T-helper 2 cell treated with Interferon-gamma antibody and Interleukin-4, amounts not matched to agents 5 μg/mL and 100 μg/mL, for 36 hours (primary cell): Measurements from ENCODE around the gene NRIP3.

Experiments used
- DNase-seq: peaks from one replicate; pipeline ENCODE4 v3.0.0; 2021; ENCODE audit warnings: low spot score
- H3K27ac Mint-ChIP-seq: one replicate; pipeline ENCODE4 v1.8.0; 2021; ENCODE audit warnings: mild to moderate bottlenecking, mixed read lengths
- H3K27me3 Mint-ChIP-seq: one replicate; pipeline ENCODE4 v1.8.0; 2021; ENCODE audit warnings: low read depth, mixed read lengths
- H3K36me3 Mint-ChIP-seq: one replicate; pipeline ENCODE4 v1.8.0; 2021; ENCODE audit warnings: low read depth, mixed read lengths
- H3K4me1 Mint-ChIP-seq: one replicate; pipeline ENCODE4 v1.8.0; 2021; ENCODE audit warnings: low read depth, mixed read lengths
- H3K4me3 Mint-ChIP-seq: one replicate; pipeline ENCODE4 v1.8.0; 2022; ENCODE audit warnings: mild to moderate bottlenecking, moderate library complexity, mixed read lengths
- H3K9me3 Mint-ChIP-seq: one replicate; pipeline ENCODE4 v1.8.0; 2021; ENCODE audit warnings: mixed read lengths

NRIP3 gene

GRCh38 chr11:8973121-8973520 lies 30.7 kb downstream of the NRIP3 start:
- H3K36me3 Mint-ChIP-seq = no peaks in the 10 kb centered on the region
- H3K9me3 Mint-ChIP-seq = no peaks in the 10 kb centered on the region
- H3K27me3 Mint-ChIP-seq = no peaks in the 10 kb centered on the region
- H3K27ac Mint-ChIP-seq = no peak overlapping the region
- no peaks in the 10 kb centered on the region for H3K4me1 Mint-ChIP-seq
- H3K4me3 Mint-ChIP-seq = no peak overlapping the region
- DNase-seq = no peak

DNA sequence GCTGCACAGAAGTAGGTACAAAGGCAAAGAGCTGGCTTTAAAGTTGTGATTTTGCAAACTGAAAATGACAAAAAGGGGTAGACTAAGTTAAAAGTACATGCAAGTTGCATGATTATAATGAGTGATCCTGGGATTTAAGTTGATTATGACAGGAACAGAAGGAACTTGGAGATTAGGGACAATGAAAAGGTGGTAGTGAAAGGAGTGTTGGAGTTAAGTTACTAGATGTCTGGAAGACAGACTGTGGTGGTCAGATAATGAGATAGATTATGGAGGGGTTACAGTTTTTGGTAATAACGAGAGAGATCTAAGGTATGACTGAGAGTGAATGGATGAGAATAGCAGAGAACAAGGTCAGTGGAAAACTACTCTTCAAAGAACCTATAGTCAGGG lies 31.9 kb downstream of the NRIP3 start:
- H3K36me3 Mint-ChIP-seq = no peaks in the 10 kb centered on the region
- no peak overlapping the region for H3K4me3 Mint-ChIP-seq
- no peaks in the 10 kb centered on the region for H3K9me3 Mint-ChIP-seq
- H3K4me1 Mint-ChIP-seq = peaks cover under 1% of the 10 kb centered on the region
- no peak for DNase-seq
- H3K27me3 Mint-ChIP-seq = no peaks in the 10 kb centered on the region
- H3K27ac Mint-ChIP-seq = no peak overlapping the region

- Mint-ChIP-seq H3K4me3 (no peak overlapping the region), H3K36me3 (no peaks in the 10 kb centered on the region), H3K4me1 (peaks cover 7% of the 10 kb centered on the region), H3K27me3 (no peaks in the 10 kb centered on the region), H3K27ac (no peak overlapping the region), H3K9me3 (no peaks in the 10 kb centered on the region)
- DNase-seq = no peak
Measured at GRCh38 chr11:8971196-8971923, 32.4 kb downstream of the NRIP3 start.

DNA sequence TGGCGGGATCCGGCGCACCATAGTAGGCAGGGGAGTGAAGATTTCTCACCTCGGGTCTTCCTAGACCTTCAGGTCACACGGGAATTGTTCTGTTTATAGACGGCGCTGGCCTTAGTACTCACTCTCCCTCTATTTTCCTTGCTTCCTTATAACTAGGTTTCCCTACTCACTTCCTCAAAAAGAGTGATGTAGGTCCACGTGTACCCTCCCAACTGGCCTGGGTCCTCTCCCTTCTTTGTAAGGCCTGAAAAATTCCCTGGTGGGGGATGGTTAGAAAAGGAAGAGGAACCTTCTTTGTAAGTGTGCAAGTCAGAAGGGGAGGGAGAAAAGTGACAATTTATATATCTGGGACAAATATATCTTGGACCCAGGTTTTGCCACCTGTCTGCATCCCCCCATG lies 36.6 kb downstream of the NRIP3 start:
- DNase-seq = no peak
- H3K4me1 Mint-ChIP-seq = peaks cover 27% of the 10 kb centered on the region
- no peaks in the 10 kb centered on the region for H3K36me3 Mint-ChIP-seq
- H3K27ac Mint-ChIP-seq = no peak overlapping the region
- no peak overlapping the region for H3K4me3 Mint-ChIP-seq
- H3K9me3 Mint-ChIP-seq = no peaks in the 10 kb centered on the region
- no peaks in the 10 kb centered on the region for H3K27me3 Mint-ChIP-seq

DNA sequence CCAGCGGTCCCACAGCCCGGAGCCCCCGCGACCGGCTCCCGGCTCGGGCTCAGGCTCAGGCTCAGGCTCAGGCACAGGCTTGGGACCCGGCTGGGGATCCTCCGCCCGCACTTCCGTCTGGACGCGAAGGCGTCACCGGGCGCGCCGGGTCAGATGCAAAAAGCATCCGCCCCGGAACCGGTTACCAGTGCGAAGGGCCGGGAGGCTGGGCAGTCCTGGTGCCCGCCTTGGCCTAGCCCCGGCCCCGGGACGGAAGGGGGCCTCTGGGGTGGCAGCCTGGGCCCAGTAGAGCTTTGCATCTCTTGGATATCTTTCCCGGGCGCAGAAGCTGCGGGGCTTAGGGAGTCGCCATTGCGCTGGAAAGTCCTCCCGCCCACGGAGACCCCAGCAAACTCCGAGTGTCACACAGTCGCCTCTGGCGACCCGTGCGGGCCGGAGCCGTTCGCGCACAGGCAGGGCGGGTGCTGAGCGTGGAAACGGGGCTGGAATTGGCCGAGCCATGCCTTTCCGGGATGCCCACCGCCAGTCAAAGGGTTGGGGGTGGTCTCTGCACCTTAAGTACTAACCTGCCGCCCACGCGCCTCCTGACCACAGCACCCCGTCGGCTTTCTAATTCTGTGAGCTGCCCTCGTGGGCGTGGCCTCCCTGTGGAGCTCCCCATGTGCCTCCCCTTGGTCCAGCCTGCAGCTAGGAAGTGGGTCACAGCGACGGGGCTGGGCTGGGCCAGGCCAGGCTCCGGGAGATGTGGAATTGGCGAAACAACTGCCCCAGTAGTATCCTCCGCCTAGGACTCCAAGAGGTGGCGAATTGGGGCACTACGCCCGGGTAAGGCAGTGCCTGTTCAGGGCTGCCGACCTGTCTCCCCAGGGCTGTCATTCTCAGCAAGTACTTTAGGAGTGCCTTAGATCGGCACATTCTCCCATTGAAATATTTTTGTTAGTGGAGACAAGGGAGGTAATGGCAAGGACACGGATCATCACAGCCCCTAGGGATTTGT lies 39.2 kb downstream of the NRIP3 start, which contains the start of gene TMEM9B:
Gene TMEM9B (minus strand): TSS at position 119 of the 997 bp plus-strand sequence. CDS start 129 bp downstream, outside the sequence.
- Mint-ChIP-seq H3K27me3 (no peaks in the 10 kb centered on the region), H3K36me3 (peaks cover 2% of the 10 kb centered on the region), H3K4me1 (peaks cover 34% of the 10 kb centered on the region), H3K9me3 (no peaks in the 10 kb centered on the region), H3K4me3 (peak within 1 kb of the TSS; percentile 99), H3K27ac (peak within 1 kb of the TSS; percentile 96)
- DNase-seq = peak; percentile 87

GRCh38 chr11:8963569-8964323 lies 40.1 kb downstream of the NRIP3 start:
- Mint-ChIP-seq H3K4me1 (peaks cover 36% of the 10 kb centered on the region), H3K9me3 (no peaks in the 10 kb centered on the region), H3K27ac (peak overlapping the region; percentile 96), H3K36me3 (peaks cover 2% of the 10 kb centered on the region), H3K4me3 (peak overlapping the region; percentile 99), H3K27me3 (no peaks in the 10 kb centered on the region)
- no peak for DNase-seq

DNA sequence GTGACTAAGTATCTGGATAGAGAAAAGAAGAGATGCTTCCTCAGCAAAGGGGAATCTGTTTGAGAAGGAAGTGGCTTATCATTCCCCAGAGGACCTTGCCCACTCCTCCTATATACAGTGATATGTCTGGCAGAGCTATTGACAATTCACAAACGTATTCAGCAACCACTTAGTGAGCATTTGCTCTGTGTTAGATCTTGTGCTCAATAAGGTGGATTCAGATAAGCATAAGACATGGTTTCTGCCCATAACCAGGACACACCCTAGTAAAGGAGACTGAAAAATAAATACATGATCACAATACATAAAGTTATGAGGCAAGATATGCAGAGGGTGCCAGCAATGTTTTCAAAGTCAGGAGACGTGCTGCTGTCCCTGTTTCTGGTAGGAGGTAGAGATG lies 41.0 kb downstream of the NRIP3 start:
- H3K4me1 Mint-ChIP-seq = peaks cover 36% of the 10 kb centered on the region
- peaks cover 2% of the 10 kb centered on the region for H3K36me3 Mint-ChIP-seq
- H3K27me3 Mint-ChIP-seq = no peaks in the 10 kb centered on the region
- peak overlapping the region; percentile 99 for H3K4me3 Mint-ChIP-seq
- H3K9me3 Mint-ChIP-seq = no peaks in the 10 kb centered on the region
- H3K27ac Mint-ChIP-seq = peak overlapping the region; percentile 54
- DNase-seq = no peak

- no peak overlapping the region for H3K4me3 Mint-ChIP-seq
Measured at GRCh38 chr11:8961401-8961800, 42.4 kb downstream of the NRIP3 start.

GRCh38 chr11:8959546-8960166 lies 44.1 kb downstream of the NRIP3 start:
- Mint-ChIP-seq H3K27ac (no peak overlapping the region), H3K4me1 (peaks cover 31% of the 10 kb centered on the region), H3K36me3 (peaks cover 20% of the 10 kb centered on the region), H3K9me3 (no peaks in the 10 kb centered on the region), H3K4me3 (peak overlapping the region; percentile 5), H3K27me3 (no peaks in the 10 kb centered on the region)
- peak; percentile 26 for DNase-seq

More at GRCh38 chr11:8961401-8961800, 42.4 kb downstream of the NRIP3 start:
- Mint-ChIP-seq H3K36me3 (peaks cover 9% of the 10 kb centered on the region), H3K27me3 (no peaks in the 10 kb centered on the region), H3K27ac (no peak overlapping the region), H3K4me1 (peaks cover 39% of the 10 kb centered on the region), H3K9me3 (no peaks in the 10 kb centered on the region)
- DNase-seq = no peak

- H3K36me3 Mint-ChIP-seq = peaks cover 35% of the 10 kb centered on the region
- H3K4me1 Mint-ChIP-seq = peaks cover 20% of the 10 kb centered on the region
- H3K27ac Mint-ChIP-seq = no peak overlapping the region
- no peaks in the 10 kb centered on the region for H3K9me3 Mint-ChIP-seq
- no peak for DNase-seq
- no peak overlapping the region for H3K4me3 Mint-ChIP-seq
- H3K27me3 Mint-ChIP-seq = no peaks in the 10 kb centered on the region
Measured at GRCh38 chr11:8956860-8957259, 46.9 kb downstream of the NRIP3 start.

GRCh38 chr11:8948886-8949285 lies 54.9 kb downstream of the NRIP3 start:
- Mint-ChIP-seq H3K27me3 (peaks cover 4% of the 10 kb centered on the region), H3K27ac (no peak overlapping the region), H3K36me3 (peaks cover 42% of the 10 kb centered on the region), H3K4me3 (no peak overlapping the region), H3K9me3 (no peaks in the 10 kb centered on the region), H3K4me1 (peaks cover 4% of the 10 kb centered on the region)
- no peak for DNase-seq

DNA sequence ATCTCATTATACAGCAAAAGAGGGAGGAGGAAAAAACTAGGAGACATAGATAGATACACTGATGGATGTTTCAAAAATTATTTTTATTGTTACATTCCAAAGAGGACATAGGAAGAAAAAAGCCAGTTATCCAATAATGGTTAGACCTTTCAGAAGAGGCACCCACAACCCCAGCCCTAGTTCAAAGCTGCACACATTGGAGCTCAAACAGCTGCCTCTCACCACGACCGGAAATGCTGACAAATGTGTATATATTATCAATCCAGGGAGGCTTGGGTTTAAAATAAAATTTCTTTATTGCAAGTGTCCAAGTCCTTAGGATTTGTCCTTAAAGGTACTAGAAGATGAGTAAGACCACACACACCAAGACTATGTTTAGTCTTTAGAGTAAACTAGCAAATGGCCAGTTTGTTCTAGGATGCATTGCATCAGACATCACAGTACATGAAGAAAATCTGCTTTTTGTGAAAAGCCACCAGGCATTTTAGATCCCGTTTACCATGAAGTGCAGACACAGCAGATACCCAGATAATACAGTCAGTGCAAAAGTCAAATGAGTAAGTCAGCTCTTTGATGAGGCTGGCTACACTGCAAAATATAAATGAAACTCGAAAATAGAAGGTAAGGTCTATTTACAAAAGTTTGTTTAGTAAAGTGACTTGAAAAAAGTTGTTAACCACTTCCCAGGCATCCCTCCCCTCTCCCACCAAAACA lies 56.4 kb downstream of the NRIP3 start:
- Mint-ChIP-seq H3K36me3 (peaks cover 29% of the 10 kb centered on the region), H3K9me3 (no peaks in the 10 kb centered on the region), H3K27ac (no peak overlapping the region)

More for the DNA sequence above, 56.4 kb downstream of the NRIP3 start:
- Mint-ChIP-seq H3K4me3 (no peak overlapping the region), H3K27me3 (peaks cover 9% of the 10 kb centered on the region), H3K4me1 (peaks cover 4% of the 10 kb centered on the region)
- DNase-seq = no peak
